Neural progenitor cell (in vitro differentiated cells): ENCODE measurements around the gene SVOP.

Experiments used
- CTCF ChIP-seq: fragments of 200-600 bp; sonication (generic); IDR thresholded peaks from 2 replicates; pipeline ENCODE4 v1.5.1; 2017; ENCODE audit warnings: antibody characterized with exemption, mild to moderate bottlenecking
- EZH2 ChIP-seq: fragments of 200-600 bp; sonication (generic); IDR thresholded peaks from 2 replicates; pipeline ENCODE4 v1.6.1; 2017; ENCODE audit warnings: antibody characterized with exemption, mild to moderate bottlenecking, moderate library complexity

- TF ChIP-seq CTCF (no peak), EZH2 (no peak)
Measured at GRCh38 chr12:108899145-108899544, 121.7 kb downstream of the SVOP start.
